HG03442 (cell line): ENCODE data around the gene RXRA.
"Not testable (repeated sequence)": the region's sequence is repeated elsewhere in the genome, so short reads cannot be mapped to it uniquely, and the experiment has no call there.

Source experiments
- ATAC-seq: cut with Tn5 transposase; IDR thresholded peaks from one replicate; pipeline ENCODE4 v1.9.1; 2021; ENCODE audit warnings: mild to moderate bottlenecking, moderate library complexity; ENCODE audit not compliant: unreplicated experiment

The RXRA gene

GRCh38 chr9:134293611-134294152 is 32.6 kb upstream of the RXRA start:
- ATAC-seq = no peak

GRCh38 chr9:134294153-134295071 is 31.8 kb upstream of the RXRA start:
- ATAC-seq = no peak

- ATAC-seq = no peak
Measured at GRCh38 chr9:134295101-134295745, 31.0 kb upstream of the RXRA start.

GRCh38 chr9:134295746-134296250 is 30.5 kb upstream of the RXRA start:
- no peak for ATAC-seq

GRCh38 chr9:134296301-134297082 is 29.8 kb upstream of the RXRA start:
- ATAC-seq = no peak

GRCh38 chr9:134297083-134297410 is 29.2 kb upstream of the RXRA start:
- no peak for ATAC-seq

GRCh38 chr9:134297576-134297975 is 28.7 kb upstream of the RXRA start:
- ATAC-seq = no peak

GRCh38 chr9:134298000-134298399 is 28.3 kb upstream of the RXRA start:
- no peak for ATAC-seq

- ATAC-seq = no peak
Measured at GRCh38 chr9:134299068-134299467, 27.2 kb upstream of the RXRA start.

GRCh38 chr9:134299883-134300282 is 26.4 kb upstream of the RXRA start:
- no peak for ATAC-seq

GRCh38 chr9:134301387-134302129 is 24.7 kb upstream of the RXRA start:
- no peak for ATAC-seq

GRCh38 chr9:134302130-134302817 is 24.0 kb upstream of the RXRA start:
- no peak for ATAC-seq

- no peak for ATAC-seq
Measured at GRCh38 chr9:134303601-134304000, 22.7 kb upstream of the RXRA start.

GRCh38 chr9:134304261-134304660 is 22.0 kb upstream of the RXRA start:
- no peak for ATAC-seq

- ATAC-seq = no peak
Measured at GRCh38 chr9:134304690-134305089, 21.6 kb upstream of the RXRA start.

GRCh38 chr9:134305533-134305932 is 20.7 kb upstream of the RXRA start:
- ATAC-seq = no peak

GRCh38 chr9:134306042-134306441 is 20.2 kb upstream of the RXRA start:
- not testable (repeated sequence) for ATAC-seq

GRCh38 chr9:134306636-134307600 is 19.3 kb upstream of the RXRA start:
- ATAC-seq = no peak
